ENCODE measurements around the gene RUNX1. TPM values are rescaled to one million over a fixed set of nuclear protein-coding genes. Genes with fewer than 3 reads are reported as not detected.

The RUNX1 gene
- polyA plus RNA-seq, 6 donors from 2014 or later: 8.8 to 20.7 (median 14.6) TPM

GRCh38 chr21:35041881-35042280 lies 7.2 kb downstream of the RUNX1 start:
- Mint-ChIP-seq H3K4me3 (peak overlapping the region in 1 of 8 donors; percentile 41), H3K36me3 (peaks cover 6 to 11% of the 10 kb centered on the region in 2 donors), H3K9me3 (no peaks in the 10 kb centered on the region), H3K27me3 (no peaks in the 10 kb centered on the region), H3K4me1 (peaks cover 52 to 90% (median 72%) of the 10 kb centered on the region in 3 donors), H3K27ac (no peak overlapping the region)
- ATAC-seq (ENCODE audit: low read depth in 2 of 2): no peak
- no peak for DNase-seq

DNA sequence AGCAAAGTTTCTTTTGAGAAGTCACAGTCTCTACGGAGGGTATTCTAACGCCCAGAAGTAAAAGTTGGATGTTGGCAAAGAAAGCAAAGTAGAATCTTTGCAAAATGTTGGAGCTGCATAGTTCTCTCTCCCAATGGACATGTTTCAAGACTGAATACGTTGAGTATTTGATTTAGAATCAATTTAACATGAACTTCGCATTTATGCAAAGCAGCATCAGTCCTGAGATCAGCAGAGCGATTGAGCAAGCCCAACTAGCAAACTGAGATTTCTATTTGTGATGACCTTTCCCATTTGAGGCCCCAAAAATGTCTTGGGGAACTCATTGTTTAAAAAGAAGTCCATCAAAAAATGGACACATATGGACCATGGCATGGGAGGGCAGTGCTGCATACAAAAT lies 8.0 kb downstream of the RUNX1 start:
- Mint-ChIP-seq H3K27me3 (no peaks in the 10 kb centered on the region), H3K4me1 (peaks cover 48 to 85% (median 64%) of the 10 kb centered on the region in 3 donors), H3K36me3 (peaks cover 6 to 11% of the 10 kb centered on the region in 2 donors), H3K9me3 (no peaks in the 10 kb centered on the region), H3K4me3 (peak overlapping the region in 6 of 8 donors; percentile 16 to 75 (median 47)), H3K27ac (peak overlapping the region in 1 of 6 donors; percentile 47)
- DNase-seq (no peak), ATAC-seq (ENCODE audit: low read depth in 2 of 2) (no peak)

DNA sequence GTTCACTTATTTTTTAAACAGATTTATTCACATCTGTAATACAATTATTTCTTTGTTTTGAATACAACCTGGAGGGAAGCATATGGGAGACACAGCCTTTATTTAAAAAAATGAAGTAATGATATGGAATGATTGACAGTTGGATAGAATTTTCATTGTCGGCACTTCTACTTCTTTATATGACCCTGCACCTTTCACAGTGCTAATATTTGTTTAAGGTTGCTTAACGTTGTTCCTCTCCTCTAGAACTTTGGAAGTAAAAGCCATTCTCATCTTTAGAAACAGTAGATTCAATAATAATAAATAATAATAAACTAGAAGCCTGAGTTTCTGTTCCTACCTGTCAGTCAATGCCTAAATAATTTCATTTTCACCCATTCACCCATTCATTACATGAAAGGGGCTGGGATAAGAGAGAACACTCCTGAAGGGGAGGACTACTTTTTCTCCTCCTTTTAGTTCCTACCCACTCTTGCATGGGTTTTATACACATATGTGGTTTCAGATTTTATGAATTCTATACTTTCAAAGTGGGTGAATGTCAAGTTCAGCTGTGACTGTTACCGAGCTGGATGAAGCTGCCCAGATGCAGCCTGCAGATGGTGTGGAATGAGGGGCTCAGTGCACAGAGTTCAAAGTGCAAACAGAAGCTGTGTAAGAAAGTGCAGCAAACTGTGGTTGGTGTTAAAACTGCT lies 9.4 kb downstream of the RUNX1 start:
- H3K27ac Mint-ChIP-seq: no peak overlapping the region
- no peak for DNase-seq
- H3K27me3 Mint-ChIP-seq: no peaks in the 10 kb centered on the region
- H3K36me3 Mint-ChIP-seq: peaks cover 10 to 17% of the 10 kb centered on the region in 2 donors
- no peaks in the 10 kb centered on the region for H3K9me3 Mint-ChIP-seq
- no peak for ATAC-seq (ENCODE audit: low read depth in 2 of 2)
- H3K4me1 Mint-ChIP-seq: peaks cover 45 to 83% (median 66%) of the 10 kb centered on the region in 3 donors
- H3K4me3 Mint-ChIP-seq: peak overlapping the region in 3 of 8 donors; percentile 35 to 71 (median 36)

GRCh38 chr21:35038772-35039319 lies 10.3 kb downstream of the RUNX1 start:
- Mint-ChIP-seq H3K9me3 (no peaks in the 10 kb centered on the region), H3K27me3 (no peaks in the 10 kb centered on the region), H3K36me3 (peaks cover 16 to 22% of the 10 kb centered on the region in 2 donors), H3K4me1 (peaks cover 44 to 75% (median 66%) of the 10 kb centered on the region in 3 donors), H3K4me3 (peak overlapping the region in 1 of 8 donors; percentile 12), H3K27ac (peak overlapping the region in 1 of 6 donors; percentile 83)
- no peak for ATAC-seq (ENCODE audit: low read depth in 2 of 2)
- no peak for DNase-seq

DNA sequence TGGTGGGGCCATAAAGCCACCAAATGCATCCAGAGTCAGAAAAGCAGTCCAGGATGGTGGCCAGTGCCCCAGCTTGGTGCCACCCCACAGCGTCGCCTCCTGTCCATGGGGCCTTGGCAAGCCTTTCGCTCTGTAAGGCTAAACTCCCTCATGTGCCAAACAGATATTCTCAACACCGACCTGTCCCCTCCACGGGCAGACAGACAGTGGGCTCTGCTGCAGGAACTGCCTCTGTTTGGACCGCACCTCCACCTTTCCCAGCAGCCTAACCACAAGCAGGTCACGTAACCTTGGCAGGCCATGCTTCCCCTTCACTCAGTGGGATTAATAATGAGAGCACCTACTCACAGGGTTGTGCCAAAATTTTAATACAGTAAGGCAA lies 11.7 kb downstream of the RUNX1 start:
- ATAC-seq (ENCODE audit: low read depth in 2 of 2): no peak
- Mint-ChIP-seq H3K4me1 (peaks cover 40 to 72% (median 59%) of the 10 kb centered on the region in 3 donors), H3K9me3 (no peaks in the 10 kb centered on the region), H3K27ac (peak overlapping the region in 3 of 6 donors; percentile 4 to 65 (median 33)), H3K27me3 (no peaks in the 10 kb centered on the region), H3K36me3 (peaks cover 19% of the 10 kb centered on the region in 2 donors), H3K4me3 (peak overlapping the region in 1 of 8 donors; percentile 6)
- DNase-seq: no peak

DNA sequence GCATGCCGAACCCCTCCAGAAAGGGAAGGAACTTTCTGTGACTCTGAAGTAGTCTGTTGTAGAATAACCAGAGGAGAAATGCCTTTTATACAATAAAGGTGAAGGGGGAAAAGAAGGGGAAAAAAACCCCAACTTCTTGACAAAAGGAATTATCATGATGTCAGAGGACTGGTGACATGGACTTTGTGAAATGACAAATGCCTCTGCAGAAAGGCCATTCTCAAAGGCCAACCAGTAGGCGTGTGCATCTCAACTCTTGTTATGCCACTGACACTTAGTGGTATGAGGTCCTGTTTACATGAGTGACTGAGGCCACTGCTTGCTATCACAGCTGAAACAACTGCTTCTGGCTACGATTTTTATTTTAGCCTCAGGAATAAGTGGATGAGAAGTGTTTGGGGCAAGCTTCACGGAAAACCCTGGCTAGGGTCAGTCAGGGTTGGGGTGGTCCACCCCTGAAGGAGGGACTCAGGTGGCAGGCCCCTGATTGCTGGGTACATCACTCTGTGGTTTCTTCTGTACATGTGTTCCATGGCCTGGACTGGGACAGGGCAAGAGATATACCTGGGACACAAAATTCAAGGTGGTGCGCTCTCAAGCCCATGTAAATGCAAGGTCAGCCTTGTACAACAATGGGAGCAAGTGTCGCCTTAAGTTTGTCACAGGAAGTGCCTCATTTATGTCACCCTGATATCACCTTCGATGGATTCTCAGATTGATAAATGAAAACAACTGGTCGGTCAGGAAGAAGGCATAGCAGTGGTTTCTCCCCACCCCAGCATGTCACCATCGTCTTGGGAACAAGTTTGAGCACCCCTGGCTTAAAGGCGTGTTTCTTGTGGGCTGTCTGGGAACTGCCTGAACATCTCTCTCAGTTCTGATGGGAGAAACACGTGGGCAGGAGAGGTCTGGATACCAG lies 12.4 kb downstream of the RUNX1 start:
- DNase-seq: no peak
- peaks cover 40 to 73% (median 58%) of the 10 kb centered on the region in 3 donors for H3K4me1 Mint-ChIP-seq

DNA sequence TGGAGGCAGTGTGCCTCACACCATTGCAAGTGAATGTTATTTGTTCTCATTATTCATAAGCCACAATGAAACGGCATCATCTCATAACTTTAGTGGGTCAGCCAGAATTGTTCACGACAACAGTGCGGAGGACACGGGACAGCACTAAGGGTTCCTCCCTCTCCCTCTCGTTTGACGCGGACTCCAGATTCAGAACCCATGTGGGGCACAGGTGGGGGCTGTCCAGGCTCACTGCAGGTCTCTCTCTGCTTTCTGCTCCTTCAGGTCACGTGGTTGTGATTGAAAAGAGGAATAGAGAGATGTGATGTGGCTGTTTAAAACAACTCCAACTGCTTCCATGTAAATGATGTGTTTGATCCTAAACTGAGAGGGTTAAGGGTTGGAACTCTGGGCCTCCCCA lies 13.5 kb downstream of the RUNX1 start:
- no peak overlapping the region for H3K4me3 Mint-ChIP-seq
- peak in 1 of 2 donors; percentile 27 for ATAC-seq (ENCODE audit: low read depth in 2 of 2)
- H3K27ac Mint-ChIP-seq: peak overlapping the region in 2 of 6 donors; percentile 22 to 57
- peaks cover 19 to 20% of the 10 kb centered on the region in 2 donors for H3K36me3 Mint-ChIP-seq
- H3K4me1 Mint-ChIP-seq: peaks cover 47 to 72% (median 58%) of the 10 kb centered on the region in 3 donors
- H3K27me3 Mint-ChIP-seq: no peaks in the 10 kb centered on the region
- H3K9me3 Mint-ChIP-seq: no peaks in the 10 kb centered on the region
- no peak for DNase-seq

More for the DNA sequence above, 12.4 kb downstream of the RUNX1 start:
- ATAC-seq (ENCODE audit: low read depth in 2 of 2): no peak
- Mint-ChIP-seq H3K4me3 (no peak overlapping the region), H3K27ac (peak overlapping the region in 1 of 6 donors; percentile 50), H3K27me3 (no peaks in the 10 kb centered on the region), H3K36me3 (peaks cover 19% of the 10 kb centered on the region in 2 donors), H3K9me3 (no peaks in the 10 kb centered on the region)

DNA sequence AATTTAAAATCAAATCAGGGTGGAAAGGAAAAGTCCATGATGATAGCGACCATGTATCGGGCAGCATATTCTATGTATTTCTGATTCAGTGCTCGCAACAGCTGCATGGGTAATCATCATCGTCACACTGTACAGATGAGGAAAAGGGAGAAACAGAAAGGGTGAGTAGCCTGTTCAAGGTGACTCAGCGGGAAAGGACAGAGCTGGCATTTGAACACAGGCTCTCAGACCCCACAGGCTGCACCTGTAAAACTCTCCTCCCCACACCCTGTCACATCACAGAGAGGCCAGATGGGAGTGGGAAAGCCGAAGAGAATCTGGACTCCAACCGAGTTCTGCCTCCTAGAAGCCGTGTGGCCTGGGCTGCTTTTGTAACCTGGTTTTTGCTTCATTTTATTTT lies 14.0 kb downstream of the RUNX1 start:
- H3K4me3 Mint-ChIP-seq: no peak overlapping the region
- H3K9me3 Mint-ChIP-seq: no peaks in the 10 kb centered on the region
- peak overlapping the region in 2 of 6 donors; percentile 26 to 56 for H3K27ac Mint-ChIP-seq
- H3K27me3 Mint-ChIP-seq: no peaks in the 10 kb centered on the region
- ATAC-seq (ENCODE audit: low read depth in 2 of 2): no peak
- peaks cover 49 to 71% (median 58%) of the 10 kb centered on the region in 3 donors for H3K4me1 Mint-ChIP-seq
- no peak for DNase-seq
- H3K36me3 Mint-ChIP-seq: peaks cover 19 to 24% of the 10 kb centered on the region in 2 donors

DNA sequence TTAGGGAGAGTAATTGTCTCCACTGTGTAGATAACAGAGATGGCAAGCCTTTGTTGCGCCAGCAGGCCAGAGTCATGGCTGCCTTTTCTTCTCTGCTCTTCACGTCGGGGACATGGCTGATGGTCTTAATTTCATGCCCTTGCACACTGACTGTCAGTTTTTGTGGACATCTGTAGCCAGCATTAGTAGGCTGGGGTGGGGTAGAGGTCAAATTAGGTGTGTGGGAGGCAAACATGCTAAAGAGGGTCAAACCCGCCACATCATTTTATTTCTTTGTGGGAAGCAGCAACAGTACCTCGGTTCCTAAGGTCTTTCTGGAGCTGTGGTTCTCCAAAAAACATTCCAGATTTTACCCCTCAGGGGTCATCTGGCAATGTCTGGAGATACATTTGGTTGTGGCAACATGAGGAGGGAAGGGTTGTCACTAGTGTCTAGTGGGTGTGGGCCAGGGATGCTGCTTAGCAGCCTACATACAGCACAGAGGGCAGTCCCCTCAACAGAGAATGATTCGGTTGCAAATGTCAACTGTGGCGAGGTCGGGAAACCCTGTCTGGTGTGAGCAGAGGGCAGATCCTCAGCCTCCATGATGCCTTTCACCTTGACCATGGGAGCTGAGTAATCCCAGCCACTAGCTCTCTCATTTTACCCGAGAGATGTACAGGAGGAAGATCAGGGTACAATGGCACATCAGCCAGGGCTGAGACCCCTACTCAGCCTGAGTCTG lies 14.7 kb downstream of the RUNX1 start:
- ATAC-seq (ENCODE audit: low read depth in 2 of 2) (no peak), DNase-seq (no peak)
- Mint-ChIP-seq H3K36me3 (peaks cover 19 to 24% of the 10 kb centered on the region in 2 donors), H3K4me3 (peak overlapping the region in 1 of 8 donors; percentile 33), H3K9me3 (no peaks in the 10 kb centered on the region), H3K27ac (no peak overlapping the region), H3K27me3 (no peaks in the 10 kb centered on the region), H3K4me1 (peaks cover 50 to 72% (median 65%) of the 10 kb centered on the region in 3 donors)

- Mint-ChIP-seq H3K4me1 (peaks cover 60 to 76% (median 71%) of the 10 kb centered on the region in 3 donors), H3K4me3 (peak overlapping the region in 1 of 8 donors; percentile 1), H3K27ac (peak overlapping the region in 2 of 6 donors; percentile 21 to 60), H3K36me3 (peaks cover 19 to 24% of the 10 kb centered on the region in 2 donors), H3K27me3 (no peaks in the 10 kb centered on the region), H3K9me3 (no peaks in the 10 kb centered on the region)
- ATAC-seq (ENCODE audit: low read depth in 2 of 2) (no peak), DNase-seq (no peak)
Measured at GRCh38 chr21:35032474-35033263, 16.4 kb downstream of the RUNX1 start.

GRCh38 chr21:35028451-35028978 lies 20.6 kb downstream of the RUNX1 start:
- ATAC-seq (ENCODE audit: low read depth in 2 of 2): no peak
- DNase-seq: no peak
- H3K9me3 Mint-ChIP-seq: no peaks in the 10 kb centered on the region
- H3K36me3 Mint-ChIP-seq: peaks cover 8 to 14% of the 10 kb centered on the region in 2 donors
- H3K27me3 Mint-ChIP-seq: no peaks in the 10 kb centered on the region
- H3K27ac Mint-ChIP-seq: peak overlapping the region; percentile 2 to 99 (median 87)
- peak overlapping the region in 5 of 8 donors; percentile 1 to 91 (median 6) for H3K4me3 Mint-ChIP-seq
- H3K4me1 Mint-ChIP-seq: peaks cover 58 to 82% (median 78%) of the 10 kb centered on the region in 3 donors

Measured in naive B cell (primary cell).